Activated CD8-positive, alpha-beta T cell treated with anti-CD3 and anti-CD28 coated beads for 36 hours (primary cell): Measurements from ENCODE around the gene TOR1AIP1. TPM values are rescaled to one million over a fixed set of nuclear protein-coding genes. Genes with fewer than 3 reads are reported as not detected.
"Not testable (repeated sequence)": the region's sequence is repeated elsewhere in the genome, so short reads cannot be mapped to it uniquely, and the experiment has no call there.

Experiments used
- ATAC-seq: fragments of 200-7000 bp; cut with Tn5 transposase; one replicate; pipeline ENCODE4 v1.10.0; 2021; ENCODE audit warnings: mild to moderate bottlenecking, moderate library complexity
- CTCF ChIA-PET: fragments of 350-600 bp; sonication (Branson Sonifier 250); formaldehyde crosslinking; loops from one replicate; lab custom pipeline; 2021; ENCODE audit warnings: antibody characterized with exemption; lab: Charles Lee
- POLR2A ChIA-PET: fragments of 350-600 bp; sonication (Branson Sonifier 250); formaldehyde crosslinking; loops from one replicate; lab custom pipeline; 2021; ENCODE audit warnings: antibody characterized with exemption; lab: Charles Lee
- DNase-seq: peaks from one replicate; pipeline ENCODE4 v3.0.0-alpha.2; 2020
- H3K27ac Mint-ChIP-seq: one replicate; pipeline ENCODE4 v1.8.0; 2021; ENCODE audit warnings: mild to moderate bottlenecking, mixed read lengths
- H3K27me3 Mint-ChIP-seq: one replicate; pipeline ENCODE4 v1.8.0; 2021; ENCODE audit warnings: mixed read lengths
- H3K36me3 Mint-ChIP-seq: one replicate; pipeline ENCODE4 v1.8.0; 2021; ENCODE audit warnings: low read depth, mixed read lengths
- H3K4me1 Mint-ChIP-seq: one replicate; pipeline ENCODE4 v1.8.0; 2021; ENCODE audit warnings: low read depth, mixed read lengths
- H3K4me3 Mint-ChIP-seq: one replicate; pipeline ENCODE4 v1.8.0; 2021; ENCODE audit warnings: mild to moderate bottlenecking, moderate library complexity, mixed read lengths
- H3K9me3 Mint-ChIP-seq: one replicate; pipeline ENCODE4 v1.8.0; 2021; ENCODE audit warnings: mixed read lengths
- CTCF ChIP-seq: fragments of 200-600 bp; IDR thresholded peaks from one replicate; pipeline ENCODE4 v1.8.0; 2022; ENCODE audit warnings: antibody characterized with exemption, mild to moderate bottlenecking
- intact Hi-C: fragments of 100-400 bp; cut with micrococcal nuclease; formaldehyde crosslinking; loops from one replicate; pipeline ENCODE4 v1.10.0; 2022
- total RNA-seq, 2 experiments: library from RNA; stranded (reverse); gene quantifications; one replicate each; pipeline ENCODE4 v1.2.3, GENCODE V29; 2021

Gene TOR1AIP1
- total RNA-seq, 2 experiments from 2014 or later = 38.3 to 45.8 TPM

GRCh38 chr1:179955287-179955680, 73.2 kb downstream of the TOR1AIP1 start:
- Mint-ChIP-seq H3K4me1 (peaks cover 45% of the 10 kb centered on the region), H3K9me3 (no peaks in the 10 kb centered on the region), H3K36me3 (no peaks in the 10 kb centered on the region), H3K4me3 (peak overlapping the region; percentile 86), H3K27me3 (no peaks in the 10 kb centered on the region), H3K27ac (peak overlapping the region; percentile 75)
- TF ChIP-seq CTCF = no peak
- intact Hi-C loops = no loop called here
- ATAC-seq (no peak), DNase-seq (no peak)
- POLR2A ChIA-PET = interaction anchor here (0.8 to 2.1 kb wide), 7 partner anchors 11 to 77 kb away, joined by 3 to 9 read pairs (median 3); partner anchors contain the start of gene TOR1AIP2
- CTCF ChIA-PET = interaction anchor here (0.7 to 2.8 kb wide), 3 partner anchors 10 to 73 kb away, joined by 3 to 10 read pairs (median 3); partner anchors contain the start of gene TOR1AIP1

- intact Hi-C loops = no loop called here
- Mint-ChIP-seq H3K4me1 (peaks cover 47% of the 10 kb centered on the region), H3K9me3 (no peaks in the 10 kb centered on the region), H3K27ac (peak overlapping the region; percentile 75), H3K36me3 (no peaks in the 10 kb centered on the region), H3K27me3 (no peaks in the 10 kb centered on the region), H3K4me3 (peak overlapping the region; percentile 86)
- TF ChIP-seq CTCF = no peak
- POLR2A ChIA-PET = interaction anchor here (0.8 to 2.1 kb wide), 3 partner anchors 11 to 73 kb away, joined by 3 to 9 read pairs (median 4); no protein-coding TSS in a partner anchor
- DNase-seq (no peak), ATAC-seq (no peak)
- CTCF ChIA-PET = interaction anchor here (0.7 to 2.8 kb wide), 3 partner anchors 10 to 73 kb away, joined by 3 to 10 read pairs (median 3); partner anchors contain the start of gene TOR1AIP1
Measured at GRCh38 chr1:179955731-179956130, 73.6 kb downstream of the TOR1AIP1 start.

- H3K4me1 Mint-ChIP-seq = peaks cover 46% of the 10 kb centered on the region
- ChIA-PET CTCF (no interaction called here), POLR2A (interaction anchor here (1.0 kb wide), 1 partner anchor 197 kb away, joined by 3 read pairs; no protein-coding TSS in a partner anchor)
- H3K27ac Mint-ChIP-seq = no peak overlapping the region
- H3K4me3 Mint-ChIP-seq = no peak overlapping the region
- intact Hi-C loops = no loop called here
- ATAC-seq (no peak), DNase-seq (no peak)
- no peak for TF ChIP-seq CTCF
- no peaks in the 10 kb centered on the region for H3K27me3 Mint-ChIP-seq
- H3K9me3 Mint-ChIP-seq = peaks cover 5% of the 10 kb centered on the region
- H3K36me3 Mint-ChIP-seq = peaks cover 15% of the 10 kb centered on the region
Measured at GRCh38 chr1:179958359-179958758, 76.3 kb downstream of the TOR1AIP1 start.

- H3K36me3 Mint-ChIP-seq = peaks cover 22% of the 10 kb centered on the region
- CTCF ChIA-PET = interaction anchor here (1.5 kb wide), 1 partner anchor 94 kb away, joined by 3 read pairs; no protein-coding TSS in a partner anchor
- ATAC-seq, H3K27me3 Mint-ChIP-seq, H3K4me3 Mint-ChIP-seq, H3K9me3 Mint-ChIP-seq, intact Hi-C loops, DNase-seq, H3K27ac Mint-ChIP-seq: not testable (repeated sequence)
- POLR2A ChIA-PET = interaction anchor here (1.0 to 1.6 kb wide), 3 partner anchors 11 to 28 kb away, joined by 3 to 4 read pairs (median 4); no protein-coding TSS in a partner anchor
- H3K4me1 Mint-ChIP-seq = peaks cover 53% of the 10 kb centered on the region
Measured at GRCh38 chr1:179962168-179962567, 80.1 kb downstream of the TOR1AIP1 start.

- H3K36me3 Mint-ChIP-seq = peaks cover 34% of the 10 kb centered on the region
- H3K4me1 Mint-ChIP-seq = peaks cover 61% of the 10 kb centered on the region
- H3K4me3 Mint-ChIP-seq = no peak overlapping the region
- no peak for TF ChIP-seq CTCF
- intact Hi-C loops = no loop called here
- no peaks in the 10 kb centered on the region for H3K27me3 Mint-ChIP-seq
- no peak overlapping the region for H3K27ac Mint-ChIP-seq
- ATAC-seq = no peak
- CTCF ChIA-PET = interaction anchor here (0.6 to 2.4 kb wide), 3 partner anchors 9 to 712 kb away, joined by 3 to 10 read pairs (median 3); partner anchors contain the start of gene CEP350
- DNase-seq = no peak
- peaks cover 6% of the 10 kb centered on the region for H3K9me3 Mint-ChIP-seq
- POLR2A ChIA-PET = interaction anchor here (1.6 to 1.8 kb wide), 2 partner anchors 12 to 84 kb away, joined by 5 to 9 read pairs; partner anchors contain the start of genes CEP350 and TOR1AIP1
Measured at GRCh38 chr1:179966551-179966950, 84.5 kb downstream of the TOR1AIP1 start.
